GM18867 (cell line): Measurements from ENCODE around the gene LYPD8.

Experiments
- ATAC-seq: cut with Tn5 transposase; IDR thresholded peaks from one replicate; pipeline ENCODE4 v1.9.1; 2021; ENCODE audit warnings: mild to moderate bottlenecking, moderate library complexity; ENCODE audit not compliant: unreplicated experiment

LYPD8 gene

GRCh38 chr1:248702714-248703113 is 52.8 kb downstream of the LYPD8 start, which contains the start of gene OR14I1:
Gene OR14I1 (minus strand): TSS chr1:248702766.
- ATAC-seq, result no peak

GRCh38 chr1:248699099-248699498 is 56.5 kb downstream of the LYPD8 start:
- no peak for ATAC-seq

- ATAC-seq, result no peak
These were observed 57.7 kb downstream of the LYPD8 start for GRCh38 chr1:248697907-248698306.

GRCh38 chr1:248696774-248697173 is 58.8 kb downstream of the LYPD8 start:
- no peak for ATAC-seq

GRCh38 chr1:248696261-248696660 is 59.3 kb downstream of the LYPD8 start:
- ATAC-seq, result peak; percentile 45

GRCh38 chr1:248695451-248696132 is 60.0 kb downstream of the LYPD8 start:
- ATAC-seq, result no peak

GRCh38 chr1:248691567-248692155 is 63.9 kb downstream of the LYPD8 start:
- ATAC-seq, result no peak
